ENCODE data around the gene SRPK2. TPM values are rescaled to one million over a fixed set of nuclear protein-coding genes. Genes with fewer than 3 reads are reported as not detected.
"Not testable (repeated sequence)": the region's sequence is repeated elsewhere in the genome, so short reads cannot be mapped to it uniquely, and the experiment has no call there.

SRPK2 gene
- total RNA-seq, 2 donors from 2014 or later, result 41.5 to 52.2 TPM

- intact Hi-C loops (cut with DNase I), result no loop called here
- DNase-seq (ENCODE audit: low spot score), result no peak
Observed at GRCh38 chr7:105246679-105247078, 142.0 kb downstream of the SRPK2 start.

GRCh38 chr7:105246256-105246655 is 142.5 kb downstream of the SRPK2 start:
- intact Hi-C loops (cut with DNase I), result no loop called here
- no peak for DNase-seq (ENCODE audit: low spot score)

GRCh38 chr7:105245398-105246114 is 143.2 kb downstream of the SRPK2 start:
- no peak for DNase-seq (ENCODE audit: low spot score)

DNA sequence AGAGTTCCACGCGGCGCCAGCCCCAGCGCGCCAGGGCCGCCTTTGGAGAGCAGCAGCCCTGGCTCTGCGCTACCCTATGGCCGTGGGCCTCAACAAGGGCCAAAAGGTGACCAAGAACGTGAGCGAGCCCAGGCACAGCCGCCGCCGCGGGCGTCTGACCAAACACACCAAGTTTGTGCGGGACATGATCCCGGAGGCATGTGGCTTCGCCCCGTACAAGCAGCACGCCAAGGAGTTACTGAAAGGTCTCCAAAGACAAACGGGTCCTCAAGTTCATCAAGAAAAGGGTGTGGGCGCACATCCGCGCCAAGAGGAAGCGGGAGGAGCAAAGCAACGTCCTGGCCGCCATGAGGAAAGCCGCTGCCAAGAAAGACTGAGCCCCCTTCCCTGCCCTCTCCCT is 144.1 kb downstream of the SRPK2 start:
- DNase-seq (ENCODE audit: low spot score), result peak; percentile 83
- intact Hi-C loops (cut with DNase I), result no loop called here

More at GRCh38 chr7:105245398-105246114, 143.2 kb downstream of the SRPK2 start:
- intact Hi-C loops (cut with DNase I), result no loop called here

DNA sequence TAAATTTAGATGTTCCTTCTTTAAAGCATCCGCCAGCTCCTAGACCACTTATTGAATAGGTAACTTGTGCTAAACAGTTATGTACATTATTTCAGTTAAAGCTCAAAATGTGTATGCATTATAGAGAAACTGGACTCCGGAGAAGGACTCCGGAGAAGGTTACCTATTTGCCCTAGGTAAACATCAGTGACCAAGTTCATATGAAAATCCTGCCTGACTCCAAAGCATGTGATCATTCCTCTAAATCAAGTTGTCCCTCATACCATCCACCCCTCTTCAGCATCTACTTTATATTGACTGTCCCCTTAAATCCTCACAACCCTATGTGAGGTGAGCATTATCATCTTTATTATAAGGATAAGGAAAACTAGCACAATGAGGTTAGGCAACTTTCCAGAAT is 147.5 kb downstream of the SRPK2 start:
- intact Hi-C loops (cut with DNase I), result no loop called here
- no peak for DNase-seq (ENCODE audit: low spot score)

GRCh38 chr7:105238198-105238765 is 150.4 kb downstream of the SRPK2 start:
- intact Hi-C loops (cut with DNase I), result no loop called here
- no peak for DNase-seq (ENCODE audit: low spot score)

- DNase-seq (ENCODE audit: low spot score), result no peak
- intact Hi-C loops (cut with DNase I), result no loop called here
Observed at GRCh38 chr7:105234886-105235285, 153.8 kb downstream of the SRPK2 start.

GRCh38 chr7:105232829-105233291 is 155.9 kb downstream of the SRPK2 start:
- intact Hi-C loops (cut with DNase I); DNase-seq (ENCODE audit: low spot score): not testable (repeated sequence)

- no peak for DNase-seq (ENCODE audit: low spot score)
- intact Hi-C loops (cut with DNase I), result no loop called here
Observed at GRCh38 chr7:105230486-105230885, 158.2 kb downstream of the SRPK2 start.

GRCh38 chr7:105229641-105230040 is 159.1 kb downstream of the SRPK2 start:
- no peak for DNase-seq (ENCODE audit: low spot score)
- intact Hi-C loops (cut with DNase I), result no loop called here

- intact Hi-C loops (cut with DNase I), result no loop called here
- DNase-seq (ENCODE audit: low spot score), result no peak
Observed at GRCh38 chr7:105228555-105228954, 160.2 kb downstream of the SRPK2 start.

- intact Hi-C loops (cut with DNase I), result no loop called here
- DNase-seq (ENCODE audit: low spot score), result no peak
Observed at GRCh38 chr7:105227391-105227790, 161.3 kb downstream of the SRPK2 start.

DNA sequence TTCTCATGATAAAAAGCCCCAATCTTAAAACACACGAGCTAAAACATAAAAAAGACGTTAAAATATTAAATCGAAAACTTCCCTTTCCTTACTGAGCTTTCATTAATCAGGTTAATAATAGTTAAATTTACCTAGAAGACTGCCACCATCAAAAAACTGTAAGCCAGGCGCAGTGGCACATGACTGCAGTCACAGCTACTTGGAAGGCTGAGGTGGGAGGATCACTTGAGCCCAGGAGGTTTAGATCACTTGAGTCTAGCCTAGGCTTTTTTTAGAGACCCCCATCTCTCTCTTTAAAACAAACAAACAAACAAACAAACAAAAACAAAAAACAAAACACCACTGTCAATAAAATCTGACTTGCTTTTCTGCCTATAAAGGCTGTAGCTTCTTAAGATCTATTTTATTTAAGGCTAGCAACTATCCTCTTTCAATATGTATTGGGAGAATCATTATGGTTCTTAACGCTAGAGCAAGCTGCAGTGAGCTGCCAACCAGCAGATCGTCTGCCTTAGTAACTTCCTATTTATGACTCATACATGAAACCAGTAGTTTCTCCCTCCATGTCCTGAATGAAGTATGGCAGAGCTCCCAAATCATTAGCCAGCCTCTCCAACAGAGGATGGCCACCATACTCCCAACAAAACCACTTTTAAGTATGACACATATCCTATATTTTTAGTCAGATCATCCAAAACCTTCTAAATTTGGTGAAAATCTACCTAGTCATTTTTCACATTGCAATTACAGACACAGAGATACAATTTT is 163.7 kb downstream of the SRPK2 start:
- intact Hi-C loops (cut with DNase I), result no loop called here
- no peak for DNase-seq (ENCODE audit: low spot score)

GRCh38 chr7:105222953-105223352 is 165.8 kb downstream of the SRPK2 start:
- no peak for DNase-seq (ENCODE audit: low spot score)
- intact Hi-C loops (cut with DNase I), result no loop called here

DNA sequence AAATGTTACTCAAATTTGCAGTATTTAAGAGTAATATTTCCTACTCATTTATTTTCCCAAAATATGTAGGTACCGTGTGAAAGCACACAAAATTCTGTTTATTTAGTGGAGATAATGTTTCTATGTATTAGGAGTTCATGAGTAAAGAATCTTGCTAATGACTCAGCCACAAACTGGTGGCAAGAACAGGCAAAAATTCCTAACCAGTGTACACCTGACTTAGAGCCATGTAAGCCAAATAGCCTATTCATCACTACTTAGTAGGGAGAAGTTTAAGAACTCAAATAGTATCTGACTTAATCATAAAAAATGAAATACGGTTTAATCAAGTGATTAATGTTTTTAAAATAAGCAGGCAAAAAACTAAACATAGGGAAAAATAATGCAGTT is 169.0 kb downstream of the SRPK2 start:
- DNase-seq (ENCODE audit: low spot score), result no peak
- intact Hi-C loops (cut with DNase I), result no loop called here

DNA sequence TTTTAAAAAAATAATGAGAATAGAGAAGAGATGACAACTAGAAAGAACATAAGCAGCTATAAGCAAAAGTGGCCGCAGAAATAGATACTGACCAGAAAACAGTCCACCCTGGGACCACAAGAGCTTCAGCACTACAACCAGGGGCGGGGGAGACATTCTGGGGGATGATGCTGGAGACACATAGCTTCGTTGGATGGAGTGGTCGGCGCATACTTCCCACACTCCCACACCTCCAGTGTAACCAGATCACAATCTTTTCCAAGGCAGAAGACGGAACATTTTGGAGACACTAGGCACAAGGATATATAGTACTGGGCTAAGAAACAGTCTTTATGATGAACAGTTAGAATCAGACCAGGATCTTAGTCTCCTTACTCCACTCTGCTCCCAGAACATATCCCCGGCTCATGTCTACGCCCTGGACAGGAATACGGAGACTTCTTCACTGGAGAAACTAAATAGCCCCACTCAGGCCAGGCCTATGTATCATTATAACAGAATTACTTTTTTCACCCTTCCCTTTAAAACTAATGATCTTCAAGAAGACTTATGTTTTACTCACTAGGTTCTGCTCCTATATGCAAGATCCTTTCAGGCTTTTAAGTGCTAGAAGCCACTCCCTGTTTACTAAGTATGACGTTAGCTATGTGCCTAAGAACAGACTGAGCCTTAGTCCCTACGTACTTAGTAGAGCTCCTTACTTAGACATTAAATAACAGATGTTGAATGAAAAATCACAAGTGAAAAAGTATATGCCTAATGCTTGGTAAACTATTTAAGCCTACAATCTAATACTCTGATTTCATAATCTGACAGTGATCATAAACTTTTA is 169.6 kb downstream of the SRPK2 start:
- DNase-seq (ENCODE audit: low spot score), result no peak

GRCh38 chr7:105218215-105218614 is 170.5 kb downstream of the SRPK2 start:
- intact Hi-C loops (cut with DNase I), result no loop called here
- DNase-seq (ENCODE audit: low spot score), result no peak

More for the DNA sequence above, 169.6 kb downstream of the SRPK2 start:
- intact Hi-C loops (cut with DNase I), result no loop called here

GRCh38 chr7:105216786-105217185 is 171.9 kb downstream of the SRPK2 start:
- no peak for DNase-seq (ENCODE audit: low spot score)
- intact Hi-C loops (cut with DNase I), result no loop called here

- intact Hi-C loops (cut with DNase I), result no loop called here
- no peak for DNase-seq (ENCODE audit: low spot score)
Observed at GRCh38 chr7:105215821-105216220, 172.9 kb downstream of the SRPK2 start.

DNA sequence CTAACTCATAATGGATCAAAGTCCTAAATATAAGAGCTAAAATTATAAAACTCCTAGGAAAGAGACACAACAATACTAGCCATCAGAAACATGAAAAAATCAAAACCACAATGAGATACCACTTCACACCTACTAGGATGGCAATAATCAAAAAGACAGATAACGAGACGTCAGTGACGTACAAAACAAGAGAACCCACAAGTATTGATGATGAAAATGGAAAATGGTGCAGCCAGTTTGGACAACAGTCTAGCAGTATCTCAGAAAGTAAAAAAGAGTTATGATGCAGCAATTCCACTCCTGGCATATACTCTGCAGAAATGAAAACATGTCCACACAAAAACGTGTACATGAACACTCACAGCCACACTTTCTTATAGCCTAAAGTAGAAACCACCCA is 173.5 kb downstream of the SRPK2 start:
- intact Hi-C loops (cut with DNase I), result no loop called here
- DNase-seq (ENCODE audit: low spot score), result no peak

All from posterior vena cava (tissue), 2 donors.